Activated naive CD4-positive, alpha-beta T cell (primary cell): ENCODE results near the gene TECTA.
"Not testable (repeated sequence)": the region's sequence is repeated elsewhere in the genome, so short reads cannot be mapped to it uniquely, and the experiment has no call there.

Experiments
- DNase-seq, 4 experiments: peaks; one replicate each; lab custom pipeline; 2025; lab: John Stamatoyannopoulos, UW

TECTA gene

GRCh38 chr11:121090145-121090721, 10.8 kb upstream of the TECTA start:
- no peak for DNase-seq

GRCh38 chr11:121091492-121092152, 9.4 kb upstream of the TECTA start:
- DNase-seq = no peak

GRCh38 chr11:121095561-121095960, 5.5 kb upstream of the TECTA start:
- DNase-seq = no peak

- DNase-seq = no peak
Measured at GRCh38 chr11:121099364-121099763, 1.7 kb upstream of the TECTA start.

GRCh38 chr11:121099885-121100284, 1.2 kb upstream of the TECTA start:
- DNase-seq = no peak

GRCh38 chr11:121104312-121104762, 3.3 kb downstream of the TECTA start:
- DNase-seq = no peak

- DNase-seq = no peak
Measured at GRCh38 chr11:121105063-121105480, 4.0 kb downstream of the TECTA start.

- no peak for DNase-seq
Measured at GRCh38 chr11:121105481-121106195, 4.6 kb downstream of the TECTA start.

- DNase-seq = no peak
Measured at GRCh38 chr11:121106812-121107211, 5.8 kb downstream of the TECTA start.

GRCh38 chr11:121108413-121108812, 7.4 kb downstream of the TECTA start:
- no peak for DNase-seq

- no peak for DNase-seq
Measured at GRCh38 chr11:121109471-121109870, 8.4 kb downstream of the TECTA start.

- no peak for DNase-seq
Measured at GRCh38 chr11:121109916-121110586, 9.0 kb downstream of the TECTA start.

GRCh38 chr11:121110871-121111724, 10.1 kb downstream of the TECTA start:
- no peak for DNase-seq

- peak in 1 of 4 experiments; percentile 1 for DNase-seq
Measured at GRCh38 chr11:121112498-121113455, 11.7 kb downstream of the TECTA start.

- no peak for DNase-seq
Measured at GRCh38 chr11:121113611-121114010, 12.6 kb downstream of the TECTA start.

- DNase-seq = not testable (repeated sequence)
Measured at GRCh38 chr11:121115024-121115423, 14.0 kb downstream of the TECTA start.

- DNase-seq = no peak
Measured at GRCh38 chr11:121117788-121118187, 16.7 kb downstream of the TECTA start.

- DNase-seq = no peak
Measured at GRCh38 chr11:121119440-121119839, 18.4 kb downstream of the TECTA start.

- DNase-seq = no peak
Measured at GRCh38 chr11:121122328-121122727, 21.3 kb downstream of the TECTA start.

GRCh38 chr11:121123496-121124069, 22.5 kb downstream of the TECTA start:
- DNase-seq = no peak
